Measurements from ENCODE around the gene NUDT17.

Gene NUDT17

GRCh38 chr1:145886816-145887215, 41.4 kb downstream of the NUDT17 start:
- Histone ChIP-seq H3K27me3 (ENCODE audit: insufficient read depth, low read length, poor library complexity) (peaks cover 31% of the 10 kb centered on the region), H3K4me2 (ENCODE audit: insufficient read depth, low read length) (no peak overlapping the region), H2AFZ (ENCODE audit: low read depth, low read length) (no peak overlapping the region), H3K4me3 (ENCODE audit: low read depth in 1 of 2, low read length in 2 of 2) (no peak overlapping the region), H3K9me3 (ENCODE audit: insufficient read depth, low read length, severe bottlenecking) (no peaks in the 10 kb centered on the region), H4K20me1 (ENCODE audit: insufficient read depth, low read length) (no peaks in the 10 kb centered on the region), H3K9ac (ENCODE audit: low read depth, low read length) (no peak overlapping the region), H3K79me2 (ENCODE audit: insufficient read depth, low read length) (no peaks in the 10 kb centered on the region), H3K36me3 (ENCODE audit: insufficient read depth, low read length) (no peaks in the 10 kb centered on the region), H3K4me1 (ENCODE audit: insufficient read depth, low read length) (peaks cover 14% of the 10 kb centered on the region), H3K27ac (ENCODE audit: low read length) (no peak overlapping the region)
- TF ChIP-seq CTCF (IDR thresholded peaks at IDR 0.05; ENCODE audit: borderline replicate concordance, extremely low read depth, low read length, poor library complexity, severe bottlenecking) (no peak), EZH2 (IDR thresholded peaks at IDR 0.05; ENCODE audit: borderline replicate concordance, low read depth, low read length, severe bottlenecking) (no peak)
- no peak for DNase-seq
- no peak for ATAC-seq (ENCODE audit: insufficient read depth, low read depth)

- Histone ChIP-seq H3K36me3 (ENCODE audit: insufficient read depth, low read length) (no peaks in the 10 kb centered on the region), H3K4me3 (ENCODE audit: low read depth in 1 of 2, low read length in 2 of 2) (no peak overlapping the region), H2AFZ (ENCODE audit: low read depth, low read length) (no peak overlapping the region), H3K4me1 (ENCODE audit: insufficient read depth, low read length) (peaks cover 14% of the 10 kb centered on the region), H3K4me2 (ENCODE audit: insufficient read depth, low read length) (no peak overlapping the region), H3K27ac (ENCODE audit: low read length) (no peak overlapping the region), H3K79me2 (ENCODE audit: insufficient read depth, low read length) (no peaks in the 10 kb centered on the region), H4K20me1 (ENCODE audit: insufficient read depth, low read length) (no peaks in the 10 kb centered on the region), H3K9ac (ENCODE audit: low read depth, low read length) (no peak overlapping the region), H3K9me3 (ENCODE audit: insufficient read depth, low read length, severe bottlenecking) (no peaks in the 10 kb centered on the region), H3K27me3 (ENCODE audit: insufficient read depth, low read length, poor library complexity) (peaks cover 30% of the 10 kb centered on the region)
- DNase-seq (no peak), ATAC-seq (ENCODE audit: insufficient read depth, low read depth) (no peak)
- no peak for TF ChIP-seq EZH2 (IDR thresholded peaks at IDR 0.05; ENCODE audit: borderline replicate concordance, low read depth, low read length, severe bottlenecking)
- no peak for TF ChIP-seq CTCF (IDR thresholded peaks at IDR 0.05; ENCODE audit: borderline replicate concordance, extremely low read depth, low read length, poor library complexity, severe bottlenecking)
These were observed 42.2 kb downstream of the NUDT17 start for GRCh38 chr1:145887631-145888030.

DNA sequence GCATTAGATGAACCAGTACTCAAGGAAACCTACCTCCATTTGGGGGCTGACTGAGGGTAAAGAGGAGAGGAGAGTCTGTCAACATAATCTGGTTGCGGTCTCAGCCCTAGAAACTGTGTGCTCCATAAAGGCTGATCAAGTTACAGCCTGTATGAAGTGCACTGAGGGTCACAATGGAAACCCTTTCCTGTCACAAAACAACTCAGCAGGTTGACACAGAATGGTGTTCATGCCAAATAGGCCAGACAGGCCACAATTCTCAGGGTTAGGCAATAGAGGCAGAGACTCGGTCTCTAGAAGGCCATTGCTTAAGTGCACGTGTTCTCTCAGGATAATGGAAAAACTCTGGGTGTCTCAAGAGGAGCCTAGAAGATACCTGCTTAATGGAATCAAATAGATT, 44.3 kb downstream of the NUDT17 start:
- ATAC-seq (ENCODE audit: insufficient read depth, low read depth) (no peak), DNase-seq (no peak)
- H3K27me3 ChIP-seq (ENCODE audit: insufficient read depth, low read length, poor library complexity): peaks cover 17% of the 10 kb centered on the region
- TF ChIP-seq EZH2 (IDR thresholded peaks at IDR 0.05; ENCODE audit: borderline replicate concordance, low read depth, low read length, severe bottlenecking) (no peak), CTCF (IDR thresholded peaks at IDR 0.05; ENCODE audit: borderline replicate concordance, extremely low read depth, low read length, poor library complexity, severe bottlenecking) (no peak)
- no peak overlapping the region for H3K4me2 ChIP-seq (ENCODE audit: insufficient read depth, low read length)
- H3K4me1 ChIP-seq (ENCODE audit: insufficient read depth, low read length): peaks cover 14% of the 10 kb centered on the region
- no peak overlapping the region for H2AFZ ChIP-seq (ENCODE audit: low read depth, low read length)
- no peaks in the 10 kb centered on the region for H3K79me2 ChIP-seq (ENCODE audit: insufficient read depth, low read length)
- H3K27ac ChIP-seq (ENCODE audit: low read length): no peak overlapping the region
- H3K4me3 ChIP-seq (ENCODE audit: low read depth in 1 of 2, low read length in 2 of 2): no peak overlapping the region
- H3K9ac ChIP-seq (ENCODE audit: low read depth, low read length): no peak overlapping the region
- no peaks in the 10 kb centered on the region for H4K20me1 ChIP-seq (ENCODE audit: insufficient read depth, low read length)
- H3K36me3 ChIP-seq (ENCODE audit: insufficient read depth, low read length): no peaks in the 10 kb centered on the region
- no peaks in the 10 kb centered on the region for H3K9me3 ChIP-seq (ENCODE audit: insufficient read depth, low read length, severe bottlenecking)

DNA sequence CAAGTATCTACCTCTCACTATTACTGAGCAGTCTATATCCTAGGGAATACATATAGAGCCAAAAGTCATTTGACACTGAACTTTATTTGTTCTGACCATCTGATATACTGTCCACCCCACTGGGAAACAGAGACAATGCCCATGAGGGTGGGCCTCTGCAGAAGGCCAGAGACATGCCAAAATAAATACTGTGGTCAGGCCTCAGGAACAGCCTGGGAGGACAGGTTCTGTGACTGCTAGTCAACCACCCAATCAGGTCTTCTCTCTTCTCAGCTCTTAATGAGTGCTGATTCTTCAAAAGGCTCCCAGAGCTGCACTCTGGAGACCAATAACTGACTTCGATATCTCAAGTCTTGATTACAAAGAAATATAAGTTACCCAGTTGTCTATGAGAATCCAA, 45.7 kb downstream of the NUDT17 start:
- no peaks in the 10 kb centered on the region for H3K79me2 ChIP-seq (ENCODE audit: insufficient read depth, low read length)
- peaks cover 6% of the 10 kb centered on the region for H3K27me3 ChIP-seq (ENCODE audit: insufficient read depth, low read length, poor library complexity)
- H3K4me3 ChIP-seq (ENCODE audit: low read depth in 1 of 2, low read length in 2 of 2): no peak overlapping the region
- TF ChIP-seq CTCF (IDR thresholded peaks at IDR 0.05; ENCODE audit: borderline replicate concordance, extremely low read depth, low read length, poor library complexity, severe bottlenecking): no peak
- no peak for TF ChIP-seq EZH2 (IDR thresholded peaks at IDR 0.05; ENCODE audit: borderline replicate concordance, low read depth, low read length, severe bottlenecking)
- no peak overlapping the region for H3K9ac ChIP-seq (ENCODE audit: low read depth, low read length)
- no peak overlapping the region for H3K27ac ChIP-seq (ENCODE audit: low read length)
- H3K9me3 ChIP-seq (ENCODE audit: insufficient read depth, low read length, severe bottlenecking): no peaks in the 10 kb centered on the region
- no peaks in the 10 kb centered on the region for H3K36me3 ChIP-seq (ENCODE audit: insufficient read depth, low read length)
- H3K4me1 ChIP-seq (ENCODE audit: insufficient read depth, low read length): peaks cover 2% of the 10 kb centered on the region
- DNase-seq: no peak
- H4K20me1 ChIP-seq (ENCODE audit: insufficient read depth, low read length): no peaks in the 10 kb centered on the region
- no peak overlapping the region for H2AFZ ChIP-seq (ENCODE audit: low read depth, low read length)
- no peak overlapping the region for H3K4me2 ChIP-seq (ENCODE audit: insufficient read depth, low read length)
- no peak for ATAC-seq (ENCODE audit: insufficient read depth, low read depth)

All from DND-41 (cell line).